HCT116 (cell line): ENCODE measurements around the gene ADAMTS14. TPM values are rescaled to one million over a fixed set of nuclear protein-coding genes. Genes with fewer than 3 reads are reported as not detected.

Experiments used
- ATAC-seq: fragments of 200-7000 bp; cut with Tn5 transposase; 2 replicates; pipeline ENCODE4 v1.9.1; 2020; ENCODE audit warnings: mild to moderate bottlenecking, moderate library complexity
- BruUV-seq: library from RNA; stranded (reverse); fragments of 400-500 nt; replicated peaks from 2 replicates; lab custom pipeline; 2021; lab: Mats Ljungman, UMichigan
- CTCF ChIA-PET: fragments of 300-600 bp; sonication (Branson Sonifier 250); formaldehyde crosslinking; loops from one replicate; lab custom pipeline; 2021; ENCODE audit warnings: antibody characterized with exemption; lab: Charles Lee
- POLR2A ChIA-PET: fragments of 300-600, 350-600 bp; sonication (Branson Sonifier 250); formaldehyde crosslinking; loops from one replicate; lab custom pipeline; 2021; ENCODE audit warnings: antibody characterized with exemption; lab: Charles Lee
- RAD21 ChIA-PET, 2 experiments: fragments of 300-600 bp; sonication (Branson Sonifier 250); formaldehyde crosslinking; loops; one replicate each; lab custom pipeline; 2023; ENCODE audit warnings: low total read pairs in 2 of 2; ENCODE audit not compliant: uncharacterized antibody in 2 of 2, unreplicated experiment in 2 of 2, low non-redundant PET in 1 of 2; lab: Charles Lee
- DNase-seq: peaks from one replicate; pipeline ENCODE4 v3.0.0-alpha.2; 2010; ENCODE audit warnings: low read depth, low spot score
- H2AFZ ChIP-seq: fragments of 200-600 bp; shearing (Covaris generic), sonication (generic); 2 replicates; pipeline ENCODE4 v1.6.1; 2017; ENCODE audit warnings: low read depth, mixed run types, mixed read lengths, antibody characterized with exemption, low read length; ENCODE audit not compliant: poor library complexity, severe bottlenecking
- H3K27ac ChIP-seq: 2 replicates; pipeline ENCODE4 v1.5.1; 2012; ENCODE audit warnings: low read depth, low read length
- H3K27me3 ChIP-seq: fragments of 200-600 bp; sonication (generic); 2 replicates; pipeline ENCODE4 v1.6.1; 2016; ENCODE audit warnings: mixed run types, low read length, mixed read lengths; ENCODE audit not compliant: insufficient read depth
- H3K36me3 ChIP-seq, 2 experiments: fragments of 200-500 bp in 1 of 2; fragments of 200-600 bp in 1 of 2; sonication (Bioruptor generic) in 1 of 2; sonication (generic) in 1 of 2; 2 replicates each; pipeline versions ENCODE4 v1.5.1 to v1.6.1; 2014 to 2016; ENCODE audit warnings: low read length in 2 of 2, inconsistent platforms in 1 of 2, mixed read lengths in 1 of 2, mixed run types in 1 of 2; ENCODE audit not compliant: insufficient read depth in 2 of 2, control insufficient read depth in 1 of 2
- H3K4me1 ChIP-seq, 2 experiments: fragments of 200-600 bp in 1 of 2; sonication (generic) in 1 of 2; 2 replicates each; pipeline versions ENCODE4 v1.5.1 to v1.6.1; 2012 to 2017; ENCODE audit warnings: low read length in 2 of 2, inconsistent platforms in 1 of 2, mild to moderate bottlenecking in 1 of 2, mixed read lengths in 1 of 2, mixed run types in 1 of 2, moderate library complexity in 1 of 2; ENCODE audit not compliant: insufficient read depth in 2 of 2, control insufficient read depth in 1 of 2
- H3K4me2 ChIP-seq: fragments of 200-600 bp; sonication (generic); 2 replicates; pipeline ENCODE4 v1.6.1; 2017; ENCODE audit warnings: mixed run types, low read length, mixed read lengths
- H3K4me3 ChIP-seq, 2 experiments: fragments of 200-600 bp in 1 of 2; sonication (generic) in 1 of 2; replicated peaks in 1 of 2; 2 replicates each; pipeline ENCODE4 v1.5.1; 2011 to 2016; ENCODE audit warnings: low read length in 2 of 2, control low read depth in 1 of 2, low read depth in 1 of 2, mild to moderate bottlenecking in 1 of 2, mixed read lengths in 1 of 2, mixed run types in 1 of 2
- H3K79me2 ChIP-seq: fragments of 200-600 bp; sonication (generic); 2 replicates; pipeline ENCODE4 v1.6.1; 2017; ENCODE audit warnings: mild to moderate bottlenecking, mixed run types, low read length, moderate library complexity, mixed read lengths; ENCODE audit not compliant: insufficient read depth
- H3K9ac ChIP-seq: fragments of 200-600 bp; sonication (generic); 2 replicates; pipeline ENCODE4 v1.6.1; 2016; ENCODE audit warnings: low read length, mixed read lengths
- H3K9me2 ChIP-seq: fragments of 200-600 bp; sonication (generic), shearing (Covaris generic); 2 replicates; pipeline ENCODE4 v1.6.1; 2017; ENCODE audit warnings: mixed run types, mild to moderate bottlenecking, moderate library complexity; ENCODE audit not compliant: insufficient read depth
- H3K9me3 ChIP-seq, 2 experiments: fragments of 200-500 bp in 1 of 2; fragments of 200-600 bp in 1 of 2; sonication (Bioruptor generic) in 1 of 2; sonication (generic) in 1 of 2; 2 replicates each; pipeline ENCODE4 v1.6.1; 2014 to 2017; ENCODE audit warnings: low read length in 2 of 2, mixed read lengths in 2 of 2, inconsistent platforms in 1 of 2, low read depth in 1 of 2, mild to moderate bottlenecking in 1 of 2, mixed run types in 1 of 2, moderate library complexity in 1 of 2; ENCODE audit not compliant: control insufficient read depth in 1 of 2, insufficient read depth in 1 of 2
- H4K20me1 ChIP-seq: fragments of 200-600 bp; sonication (generic), shearing (Covaris generic); 2 replicates; pipeline ENCODE4 v1.6.1; 2017; ENCODE audit warnings: mixed run types, mild to moderate bottlenecking, moderate library complexity; ENCODE audit not compliant: insufficient read depth
- CBX3 ChIP-seq: IDR thresholded peaks from 2 replicates; pipeline ENCODE4 v1.6.1; 2012; ENCODE audit warnings: low read depth
- CEBPB ChIP-seq: IDR thresholded peaks from 2 replicates; pipeline ENCODE4 v1.6.1; 2012; ENCODE audit warnings: low read depth
- ELF1 ChIP-seq: IDR thresholded peaks from 2 replicates; pipeline ENCODE4 v1.6.1; 2012; ENCODE audit warnings: low read depth, borderline replicate concordance
- EZH2phosphoT487 ChIP-seq: fragments of 200-600 bp; IDR thresholded peaks from 2 replicates; pipeline ENCODE4 v1.6.1; 2018; ENCODE audit warnings: antibody characterized with exemption, borderline replicate concordance
- FOSL1 ChIP-seq: IDR thresholded peaks from 2 replicates; pipeline ENCODE4 v1.6.1; 2012; ENCODE audit warnings: low read depth
- JUND ChIP-seq: IDR thresholded peaks from 2 replicates; pipeline ENCODE4 v1.6.1; 2012
- POLR2A ChIP-seq: IDR thresholded peaks from 2 replicates; pipeline ENCODE4 v1.7.0; 2011; ENCODE audit warnings: borderline replicate concordance; ENCODE audit not compliant: insufficient read depth, insufficient read length; ENCODE audit errors: extremely low read depth
- POLR2AphosphoS5 ChIP-seq: IDR thresholded peaks from 2 replicates; pipeline ENCODE4 v1.6.1; 2011; ENCODE audit warnings: mild to moderate bottlenecking, low read depth, low read length, moderate library complexity
- RAD21 ChIP-seq: IDR thresholded peaks from 2 replicates; pipeline ENCODE4 v1.6.1; 2012; ENCODE audit warnings: low read depth, mild to moderate bottlenecking
- SP1 ChIP-seq: IDR thresholded peaks from 2 replicates; pipeline ENCODE4 v1.6.1; 2012; ENCODE audit warnings: low read depth
- SRF ChIP-seq: IDR thresholded peaks from 2 replicates; pipeline ENCODE4 v1.6.1; 2012; ENCODE audit warnings: low read depth
- ZFX ChIP-seq: fragments of 450-650 bp; IDR thresholded peaks from 2 replicates; pipeline ENCODE4 v1.6.1; 2017
- ZNF274 ChIP-seq: fragments of 200-500 bp; sonication (Bioruptor generic); IDR thresholded peaks from 2 replicates; pipeline ENCODE4 v1.6.1; 2014; ENCODE audit warnings: mild to moderate bottlenecking, low read depth, low read length, inconsistent platforms
- intact Hi-C: fragments of 100-400 bp; cut with micrococcal nuclease; formaldehyde crosslinking; loops from 2 replicates; pipeline ENCODE4 v1.10.0; 2022
- total RNA-seq: library from RNA; stranded (reverse); gene quantifications from one replicate; pipeline ENCODE4 v1.2.1, GENCODE V29; 2021; ENCODE audit not compliant: unreplicated experiment
- TF ChIP-seq, protein P1 (sequence below): IDR thresholded peaks from 2 replicates; pipeline ENCODE4 v1.6.1; 2012
- TF ChIP-seq, protein P2 (sequence below), 3 experiments: fragments of 200-600 bp in 1 of 3; sonication (generic) in 1 of 3; IDR thresholded peaks in 2 of 3; conservative IDR thresholded peaks in 1 of 3; 2 replicates each; pipeline ENCODE4 v1.5.1; 2012 to 2017; ENCODE audit warnings: low read depth in 2 of 3, low read length in 2 of 3, antibody characterized with exemption in 1 of 3, borderline replicate concordance in 1 of 3, control low read depth in 1 of 3, mild to moderate bottlenecking in 1 of 3, mixed read lengths in 1 of 3, mixed run types in 1 of 3, moderate library complexity in 1 of 3; ENCODE audit not compliant: insufficient read depth in 1 of 3
- TF ChIP-seq, protein P3 (sequence below): IDR thresholded peaks from 2 replicates; pipeline ENCODE4 v1.6.1; 2011; ENCODE audit warnings: mild to moderate bottlenecking, low read length, moderate library complexity; ENCODE audit not compliant: insufficient replicate concordance; ENCODE audit errors: extremely low read depth

The ADAMTS14 gene
- total RNA-seq, 1 experiment from 2014 or later: 13.2 TPM

DNA sequence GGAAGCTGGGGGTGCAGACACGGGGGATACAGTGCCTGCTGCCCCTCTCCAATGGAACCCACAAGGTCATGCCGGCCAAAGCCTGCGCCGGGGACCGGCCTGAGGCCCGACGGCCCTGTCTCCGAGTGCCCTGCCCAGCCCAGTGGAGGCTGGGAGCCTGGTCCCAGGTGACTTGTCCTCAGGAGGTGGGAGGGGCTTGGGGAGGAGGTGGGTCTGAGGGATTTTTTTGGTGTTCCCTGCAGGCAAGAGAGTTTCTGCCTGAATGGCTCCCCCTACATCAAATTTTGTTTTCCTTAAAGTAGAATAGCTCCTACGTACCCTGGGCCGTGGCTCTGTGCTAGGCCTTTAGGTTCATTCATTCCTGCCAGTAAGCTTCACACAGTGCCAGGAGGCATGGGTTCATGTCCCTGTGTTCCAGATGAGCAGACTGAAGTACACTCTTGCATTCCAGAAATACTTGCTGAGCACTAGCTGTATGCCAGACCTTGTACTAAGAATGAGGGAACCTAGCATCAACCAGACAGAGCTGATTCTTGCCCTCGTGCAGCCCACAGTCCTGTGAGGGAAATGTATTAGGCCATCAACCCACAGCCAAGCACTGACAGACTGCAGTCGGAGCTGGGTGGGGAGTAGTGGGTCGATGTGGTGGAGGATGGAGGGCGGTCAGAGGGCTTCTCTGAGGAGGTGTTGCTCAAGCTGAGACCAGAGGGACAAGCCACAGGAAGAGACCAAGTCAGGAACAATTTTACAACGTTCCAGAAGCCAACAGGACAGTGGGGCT is 81.7 kb downstream of the ADAMTS14 start (continued):
- TF ChIP-seq, protein P1, sequence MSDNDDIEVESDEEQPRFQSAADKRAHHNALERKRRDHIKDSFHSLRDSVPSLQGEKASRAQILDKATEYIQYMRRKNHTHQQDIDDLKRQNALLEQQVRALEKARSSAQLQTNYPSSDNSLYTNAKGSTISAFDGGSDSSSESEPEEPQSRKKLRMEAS: no peak

DNA sequence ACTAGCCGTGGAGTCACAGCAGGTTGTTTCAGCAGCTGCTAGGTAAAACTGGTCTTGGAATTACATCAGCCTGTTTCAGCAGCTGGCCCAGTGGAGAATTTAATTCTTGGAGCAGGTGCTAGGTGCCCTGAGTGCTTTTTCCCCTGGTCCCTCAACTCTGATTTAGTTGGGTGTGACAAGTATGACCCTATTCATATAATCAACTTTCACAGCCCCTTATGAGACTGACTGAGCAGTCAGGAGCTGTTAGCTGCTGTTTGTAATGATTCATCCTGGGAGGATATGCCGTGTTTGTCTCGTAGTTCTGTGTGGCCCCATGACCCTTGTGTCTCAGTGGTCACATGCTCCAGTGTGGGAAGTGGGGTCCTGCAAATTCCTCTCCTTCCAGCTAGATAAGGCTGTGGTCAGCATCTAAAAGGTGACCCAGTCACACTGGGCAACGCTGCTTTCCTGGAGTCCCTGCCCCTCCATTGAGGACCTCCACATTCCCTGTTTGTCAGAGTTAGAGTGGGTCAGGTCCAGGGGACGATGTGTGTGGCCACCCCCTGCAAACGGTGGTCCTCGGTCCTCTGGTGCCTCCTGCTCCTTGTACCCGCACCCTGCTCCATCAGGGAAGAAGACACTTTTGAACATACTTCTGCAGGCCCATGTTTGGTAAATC is 84.5 kb downstream of the ADAMTS14 start:
- Histone ChIP-seq H3K9ac (no peak overlapping the region), H4K20me1 (no peaks in the 10 kb centered on the region), H3K4me1 (peaks cover 23 to 61% of the 10 kb centered on the region in 2 experiments), H3K9me2 (no peaks in the 10 kb centered on the region), H3K4me2 (no peak overlapping the region), H3K4me3 (no peak overlapping the region), H3K9me3 (no peaks in the 10 kb centered on the region), H3K27ac (no peak overlapping the region), H2AFZ (no peak overlapping the region), H3K79me2 (no peaks in the 10 kb centered on the region), H3K36me3 (no peaks in the 10 kb centered on the region; a peak in 1 of 4 replicates), H3K27me3 (no peaks in the 10 kb centered on the region)
- RAD21 ChIA-PET: no interaction called here
- POLR2A ChIA-PET: no interaction called here
- BruUV-seq: no TSS peak
- no peak for DNase-seq
- no peak for ATAC-seq
- CTCF ChIA-PET: interaction anchor here (1.4 kb wide), 2 partner anchors 198 to 296 kb away, joined by 4 to 7 read pairs; no protein-coding TSS in a partner anchor
- TF ChIP-seq ZNF274 (no peak), CBX3 (no peak), RAD21 (no peak), SP1 (no peak), FOSL1 (no peak), EZH2phosphoT487 (no peak), ZFX (no peak), SRF (no peak), JUND (no peak), CEBPB (no peak), ELF1 (no peak), POLR2AphosphoS5 (no peak), POLR2A (no peak)
- TF ChIP-seq, protein P2, sequence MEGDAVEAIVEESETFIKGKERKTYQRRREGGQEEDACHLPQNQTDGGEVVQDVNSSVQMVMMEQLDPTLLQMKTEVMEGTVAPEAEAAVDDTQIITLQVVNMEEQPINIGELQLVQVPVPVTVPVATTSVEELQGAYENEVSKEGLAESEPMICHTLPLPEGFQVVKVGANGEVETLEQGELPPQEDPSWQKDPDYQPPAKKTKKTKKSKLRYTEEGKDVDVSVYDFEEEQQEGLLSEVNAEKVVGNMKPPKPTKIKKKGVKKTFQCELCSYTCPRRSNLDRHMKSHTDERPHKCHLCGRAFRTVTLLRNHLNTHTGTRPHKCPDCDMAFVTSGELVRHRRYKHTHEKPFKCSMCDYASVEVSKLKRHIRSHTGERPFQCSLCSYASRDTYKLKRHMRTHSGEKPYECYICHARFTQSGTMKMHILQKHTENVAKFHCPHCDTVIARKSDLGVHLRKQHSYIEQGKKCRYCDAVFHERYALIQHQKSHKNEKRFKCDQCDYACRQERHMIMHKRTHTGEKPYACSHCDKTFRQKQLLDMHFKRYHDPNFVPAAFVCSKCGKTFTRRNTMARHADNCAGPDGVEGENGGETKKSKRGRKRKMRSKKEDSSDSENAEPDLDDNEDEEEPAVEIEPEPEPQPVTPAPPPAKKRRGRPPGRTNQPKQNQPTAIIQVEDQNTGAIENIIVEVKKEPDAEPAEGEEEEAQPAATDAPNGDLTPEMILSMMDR (IDR thresholded peaks at IDR 0.05 in 2 of 3, conservative IDR thresholded peaks at IDR 0.05 in 1 of 3; ENCODE audit: borderline replicate concordance in 1 of 3, insufficient read depth in 1 of 3, low read depth in 2 of 3, low read length in 2 of 3): no peak
- TF ChIP-seq, protein P3, sequence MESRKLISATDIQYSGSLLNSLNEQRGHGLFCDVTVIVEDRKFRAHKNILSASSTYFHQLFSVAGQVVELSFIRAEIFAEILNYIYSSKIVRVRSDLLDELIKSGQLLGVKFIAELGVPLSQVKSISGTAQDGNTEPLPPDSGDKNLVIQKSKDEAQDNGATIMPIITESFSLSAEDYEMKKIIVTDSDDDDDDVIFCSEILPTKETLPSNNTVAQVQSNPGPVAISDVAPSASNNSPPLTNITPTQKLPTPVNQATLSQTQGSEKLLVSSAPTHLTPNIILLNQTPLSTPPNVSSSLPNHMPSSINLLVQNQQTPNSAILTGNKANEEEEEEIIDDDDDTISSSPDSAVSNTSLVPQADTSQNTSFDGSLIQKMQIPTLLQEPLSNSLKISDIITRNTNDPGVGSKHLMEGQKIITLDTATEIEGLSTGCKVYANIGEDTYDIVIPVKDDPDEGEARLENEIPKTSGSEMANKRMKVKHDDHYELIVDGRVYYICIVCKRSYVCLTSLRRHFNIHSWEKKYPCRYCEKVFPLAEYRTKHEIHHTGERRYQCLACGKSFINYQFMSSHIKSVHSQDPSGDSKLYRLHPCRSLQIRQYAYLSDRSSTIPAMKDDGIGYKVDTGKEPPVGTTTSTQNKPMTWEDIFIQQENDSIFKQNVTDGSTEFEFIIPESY: no peak
- intact Hi-C loops: loop anchor here (5.0 kb wide), 1 partner anchor 295 kb away; no protein-coding TSS in a partner anchor
